GM10266 (cell line): ENCODE measurements around the gene HAVCR1.

ENCODE experiments used
- DNase-seq: peaks from one replicate; pipeline ENCODE4 v3.0.0; 2012; ENCODE audit errors: extremely low spot score
- TF ChIP-seq, protein P1 (sequence below): IDR thresholded peaks from 2 replicates; pipeline ENCODE4 v1.5.1; 2012; ENCODE audit warnings: mild to moderate bottlenecking, low read depth; ENCODE audit not compliant: control insufficient read depth, insufficient read depth; ENCODE audit errors: missing control alignments

Gene HAVCR1

DNA sequence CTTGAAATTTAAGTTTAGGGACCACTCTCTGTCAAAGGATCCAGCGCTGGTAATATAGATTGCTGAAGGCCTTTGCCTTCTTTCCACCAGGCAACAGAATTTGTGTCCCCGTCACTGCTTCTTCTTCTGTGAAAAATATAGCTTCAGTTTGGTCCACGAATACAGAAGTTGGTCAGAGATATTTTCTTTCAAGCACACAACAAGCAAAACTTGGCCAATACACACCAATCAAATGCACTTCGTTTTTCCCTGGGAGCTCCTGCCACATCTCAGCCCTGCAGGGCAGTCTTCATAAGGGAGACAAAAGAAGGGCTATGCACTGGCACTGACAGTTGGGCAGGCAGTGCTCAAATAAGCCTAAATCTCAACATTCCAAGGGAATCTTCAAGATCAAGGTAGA, 27.0 kb upstream of the HAVCR1 start:
- TF ChIP-seq, protein P1, sequence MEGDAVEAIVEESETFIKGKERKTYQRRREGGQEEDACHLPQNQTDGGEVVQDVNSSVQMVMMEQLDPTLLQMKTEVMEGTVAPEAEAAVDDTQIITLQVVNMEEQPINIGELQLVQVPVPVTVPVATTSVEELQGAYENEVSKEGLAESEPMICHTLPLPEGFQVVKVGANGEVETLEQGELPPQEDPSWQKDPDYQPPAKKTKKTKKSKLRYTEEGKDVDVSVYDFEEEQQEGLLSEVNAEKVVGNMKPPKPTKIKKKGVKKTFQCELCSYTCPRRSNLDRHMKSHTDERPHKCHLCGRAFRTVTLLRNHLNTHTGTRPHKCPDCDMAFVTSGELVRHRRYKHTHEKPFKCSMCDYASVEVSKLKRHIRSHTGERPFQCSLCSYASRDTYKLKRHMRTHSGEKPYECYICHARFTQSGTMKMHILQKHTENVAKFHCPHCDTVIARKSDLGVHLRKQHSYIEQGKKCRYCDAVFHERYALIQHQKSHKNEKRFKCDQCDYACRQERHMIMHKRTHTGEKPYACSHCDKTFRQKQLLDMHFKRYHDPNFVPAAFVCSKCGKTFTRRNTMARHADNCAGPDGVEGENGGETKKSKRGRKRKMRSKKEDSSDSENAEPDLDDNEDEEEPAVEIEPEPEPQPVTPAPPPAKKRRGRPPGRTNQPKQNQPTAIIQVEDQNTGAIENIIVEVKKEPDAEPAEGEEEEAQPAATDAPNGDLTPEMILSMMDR = no peak
- no peak for DNase-seq

DNA sequence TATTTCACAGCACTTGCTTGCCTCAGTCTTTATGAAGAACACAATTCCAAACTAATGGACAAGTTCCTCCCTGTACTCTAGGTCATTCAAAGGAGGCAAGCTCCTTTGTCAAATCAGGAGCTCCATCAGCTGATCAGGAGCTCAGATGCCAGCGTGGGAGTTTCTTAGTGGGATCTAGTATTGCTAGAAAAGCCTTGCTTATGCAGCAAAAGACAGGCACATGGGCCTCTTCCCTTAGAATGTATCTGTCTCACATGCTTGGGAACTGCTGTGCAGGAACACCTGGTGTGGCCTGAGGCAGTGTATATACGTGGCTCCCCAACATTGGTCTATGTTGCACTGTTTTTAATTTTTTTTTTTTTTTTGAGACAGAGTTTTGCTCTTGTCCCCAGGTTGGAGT, 21.4 kb upstream of the HAVCR1 start:
- DNase-seq = no peak
- TF ChIP-seq, protein P1 = no peak

- TF ChIP-seq, protein P1 = no peak
- DNase-seq = no peak
Measured at GRCh38 chr5:157076558-157076957, 17.6 kb upstream of the HAVCR1 start.

- no peak for DNase-seq
- TF ChIP-seq, protein P1 = no peak
Measured at GRCh38 chr5:157072508-157072907, 13.6 kb upstream of the HAVCR1 start.

GRCh38 chr5:157069949-157070348, 11.0 kb upstream of the HAVCR1 start:
- no peak for DNase-seq
- TF ChIP-seq, protein P1 = no peak

- no peak for DNase-seq
- TF ChIP-seq, protein P1 = no peak
Measured at GRCh38 chr5:157068785-157069184, 9.9 kb upstream of the HAVCR1 start.

GRCh38 chr5:157068339-157068738, 9.4 kb upstream of the HAVCR1 start:
- TF ChIP-seq, protein P1 = no peak
- DNase-seq = no peak
